Neural cell (in vitro differentiated cells): ENCODE measurements around the gene CYB561A3. TPM values are rescaled to one million over a fixed set of nuclear protein-coding genes. Genes with fewer than 3 reads are reported as not detected.

Source experiments
- H2AFZ ChIP-seq: fragments of 200-600, 300-800 bp; sonication (generic), shearing (Covaris generic); 2 replicates; pipeline ENCODE4 v1.6.0; 2014; ENCODE audit warnings: low read depth, mild to moderate bottlenecking, antibody characterized with exemption, low read length, moderate library complexity
- H3F3A ChIP-seq: fragments of 200-600 bp; shearing (Covaris generic); 2 replicates; pipeline ENCODE4 v1.6.1; 2016; ENCODE audit warnings: mild to moderate bottlenecking, moderate library complexity, mixed read lengths, antibody characterized with exemption, low read length; ENCODE audit not compliant: insufficient read depth, poor library complexity, severe bottlenecking
- H3K27ac ChIP-seq: fragments of 200-600, 300-800 bp; sonication (generic), shearing (Covaris generic); 2 replicates; pipeline ENCODE4 v1.5.1; 2014; ENCODE audit warnings: mild to moderate bottlenecking, low read length, moderate library complexity
- H3K27me3 ChIP-seq: fragments of 300-800, 200-600 bp; sonication (generic), shearing (Covaris generic); 2 replicates; pipeline ENCODE4 v1.6.0; 2014; ENCODE audit warnings: mild to moderate bottlenecking, low read depth, low read length, moderate library complexity; ENCODE audit not compliant: insufficient read depth
- H3K36me3 ChIP-seq: fragments of 300-800, 200-600 bp; sonication (generic), shearing (Covaris generic); 2 replicates; pipeline ENCODE4 v1.5.1; 2014; ENCODE audit warnings: mild to moderate bottlenecking, antibody characterized with exemption, low read length, moderate library complexity; ENCODE audit not compliant: insufficient read depth
- H3K4me2 ChIP-seq: fragments of 300-800, 200-600 bp; sonication (generic), shearing (Covaris generic); 2 replicates; pipeline ENCODE4 v1.6.0; 2014; ENCODE audit warnings: mild to moderate bottlenecking, low read length
- H3K4me3 ChIP-seq: fragments of 300-800, 200-600 bp; sonication (generic), shearing (Covaris generic); 2 replicates; pipeline ENCODE4 v1.5.1; 2014; ENCODE audit warnings: mild to moderate bottlenecking, low read length, moderate library complexity
- H3K79me2 ChIP-seq: fragments of 200-600 bp; shearing (Covaris generic); replicated peaks from 2 replicates; pipeline ENCODE4 v1.6.0; 2014; ENCODE audit warnings: mild to moderate bottlenecking, low read length, moderate library complexity; ENCODE audit not compliant: insufficient read depth
- H3K9ac ChIP-seq: fragments of 300-800, 200-600 bp; sonication (generic), shearing (Covaris generic); 2 replicates; pipeline ENCODE4 v1.6.1; 2016; ENCODE audit warnings: mild to moderate bottlenecking, low read length, mixed read lengths
- H3K9me2 ChIP-seq: fragments of 200-600 bp; shearing (Covaris generic); 2 replicates; pipeline ENCODE4 v1.6.1; 2016; ENCODE audit warnings: mild to moderate bottlenecking, low read length, mixed read lengths; ENCODE audit not compliant: insufficient read depth
- H3K9me3 ChIP-seq: fragments of 200-600, 300-800 bp; sonication (generic), shearing (Covaris generic); 2 replicates; pipeline ENCODE4 v1.6.1; 2016; ENCODE audit warnings: mild to moderate bottlenecking, mixed run types, low read length, moderate library complexity, mixed read lengths
- H4K20me1 ChIP-seq: fragments of 200-600 bp; shearing (Covaris generic); 2 replicates; pipeline ENCODE4 v1.6.1; 2016; ENCODE audit warnings: mild to moderate bottlenecking, mixed run types; ENCODE audit not compliant: insufficient read depth
- CTCF ChIP-seq: fragments of 450-650 bp; IDR thresholded peaks from 2 replicates; pipeline ENCODE4 v1.5.1; 2014; ENCODE audit warnings: antibody characterized with exemption, mild to moderate bottlenecking, moderate library complexity; ENCODE audit not compliant: poor library complexity, severe bottlenecking
- EP300 ChIP-seq: fragments of 450-650 bp; conservative IDR thresholded peaks from 2 replicates; pipeline ENCODE4 v1.6.1; 2014; ENCODE audit warnings: antibody characterized with exemption, mild to moderate bottlenecking, moderate library complexity; ENCODE audit not compliant: poor library complexity, severe bottlenecking
- EZH2 ChIP-seq: fragments of 200-600, 300-800 bp; shearing (Covaris generic), sonication (generic); IDR thresholded peaks from 2 replicates; pipeline ENCODE4 v1.6.1; 2014; ENCODE audit warnings: antibody characterized with exemption, low read length, borderline replicate concordance, mild to moderate bottlenecking; ENCODE audit not compliant: insufficient read depth, poor library complexity, severe bottlenecking
- MXI1 ChIP-seq: fragments of 450-650 bp; conservative IDR thresholded peaks from 2 replicates; pipeline ENCODE4 v1.6.1; 2014; ENCODE audit warnings: antibody characterized with exemption, mild to moderate bottlenecking; ENCODE audit not compliant: poor library complexity, severe bottlenecking
- POLR2AphosphoS5 ChIP-seq: IDR thresholded peaks from 2 replicates; pipeline ENCODE4 v1.6.1; 2012
- RAD21 ChIP-seq: fragments of 450-650 bp; conservative IDR thresholded peaks from 2 replicates; pipeline ENCODE4 v1.6.1; 2014; ENCODE audit warnings: antibody characterized with exemption, mild to moderate bottlenecking, moderate library complexity
- REST ChIP-seq: IDR thresholded peaks from 2 replicates; pipeline ENCODE4 v1.6.1; 2012; ENCODE audit warnings: borderline replicate concordance
- SMC3 ChIP-seq: fragments of 450-650 bp; conservative IDR thresholded peaks from 2 replicates; pipeline ENCODE4 v1.6.1; 2014; ENCODE audit warnings: antibody characterized with exemption, mild to moderate bottlenecking, moderate library complexity; ENCODE audit not compliant: poor library complexity
- TAF1 ChIP-seq: IDR thresholded peaks from 2 replicates; pipeline ENCODE4 v1.6.1; 2012; ENCODE audit warnings: low read depth
- polyA plus RNA-seq: library from polyadenylated mRNA; depleted of rRNA; stranded (reverse); fragments of >200 nt; gene quantifications from 2 replicates; pipeline ENCODE4 v1.2.3, GENCODE V29; 2014

The CYB561A3 gene
- polyA plus RNA-seq, 1 donor from 2014 or later: 36.3 TPM

GRCh38 chr11:61369372-61370348 is 8.0 kb upstream of the CYB561A3 start:
- H4K20me1 ChIP-seq: no peaks in the 10 kb centered on the region
- H3K4me2 ChIP-seq: no peak overlapping the region
- H3F3A ChIP-seq: no peaks in the 10 kb centered on the region
- H3K27ac ChIP-seq: no peak overlapping the region
- H3K36me3 ChIP-seq: no peaks in the 10 kb centered on the region
- H3K27me3 ChIP-seq: no peaks in the 10 kb centered on the region
- no peak overlapping the region for H2AFZ ChIP-seq
- TF ChIP-seq EZH2 (no peak), TAF1 (no peak), SMC3 (no peak), MXI1 (no peak), EP300 (no peak), CTCF (no peak), REST (no peak), POLR2AphosphoS5 (no peak), RAD21 (no peak)
- no peaks in the 10 kb centered on the region for H3K9me2 ChIP-seq
- no peaks in the 10 kb centered on the region for H3K9me3 ChIP-seq
- H3K9ac ChIP-seq: no peak overlapping the region
- no peak overlapping the region for H3K4me3 ChIP-seq
- no peaks in the 10 kb centered on the region for H3K79me2 ChIP-seq

- H3K79me2 ChIP-seq: peaks cover 3% of the 10 kb centered on the region
- no peak overlapping the region for H2AFZ ChIP-seq
- H3K36me3 ChIP-seq: no peaks in the 10 kb centered on the region
- no peaks in the 10 kb centered on the region for H3K9me2 ChIP-seq
- no peaks in the 10 kb centered on the region for H4K20me1 ChIP-seq
- no peaks in the 10 kb centered on the region for H3F3A ChIP-seq
- no peak overlapping the region for H3K9ac ChIP-seq
- H3K4me2 ChIP-seq: no peak overlapping the region
- no peak overlapping the region for H3K4me3 ChIP-seq
- H3K27me3 ChIP-seq: no peaks in the 10 kb centered on the region
- no peak overlapping the region for H3K27ac ChIP-seq
- H3K9me3 ChIP-seq: no peaks in the 10 kb centered on the region
- TF ChIP-seq REST (no peak), RAD21 (no peak), EP300 (no peak), SMC3 (no peak), EZH2 (no peak), TAF1 (no peak), POLR2AphosphoS5 (no peak), MXI1 (no peak), CTCF (no peak)
Observed at GRCh38 chr11:61368646-61369045, 7.0 kb upstream of the CYB561A3 start.
